VCaP (cell line): ENCODE results near the gene EDARADD.

Source experiments
- H3K27ac ChIP-seq: fragments of 450-650 bp; 2 replicates; pipeline ENCODE4 v1.5.1; 2017
- TF ChIP-seq, protein P1 (sequence below): fragments of 450-650 bp; conservative IDR thresholded peaks from 2 replicates; pipeline ENCODE4 v1.5.1; 2017; ENCODE audit warnings: mild to moderate bottlenecking, moderate library complexity

EDARADD gene

DNA sequence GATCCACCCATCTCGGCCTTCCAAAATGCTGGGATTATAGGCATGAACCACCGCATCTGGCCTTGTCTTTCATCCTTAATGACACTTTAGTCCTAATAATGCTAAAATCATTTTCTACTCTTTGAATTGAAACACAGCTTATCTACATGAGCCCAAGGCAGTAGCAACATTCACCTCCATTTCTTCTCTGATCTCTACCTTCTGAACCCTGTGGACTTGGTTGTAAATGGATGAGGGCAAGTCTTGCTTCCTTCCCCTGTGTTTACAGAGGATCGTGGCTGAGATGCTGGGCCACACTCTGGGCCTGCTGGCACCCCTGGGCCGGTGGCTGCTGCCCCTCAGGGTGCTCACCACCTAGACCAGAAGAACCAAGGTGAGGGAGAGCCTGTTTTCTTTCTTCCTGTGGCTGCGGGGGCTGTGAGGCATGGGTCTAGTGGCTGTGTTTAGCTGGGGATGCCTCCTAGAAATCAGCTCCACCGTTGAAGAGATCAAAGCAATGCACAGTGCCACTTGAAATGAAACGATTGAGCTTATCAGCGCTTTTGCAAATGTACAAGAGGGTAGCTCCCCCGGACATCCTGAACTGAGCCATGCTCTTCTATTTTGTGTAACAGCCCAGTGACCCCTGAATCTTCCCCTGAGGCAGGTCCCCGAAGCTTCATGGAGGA lies 97.5 kb downstream of the EDARADD start:
- no peak overlapping the region for H3K27ac ChIP-seq
- TF ChIP-seq, protein P1, sequence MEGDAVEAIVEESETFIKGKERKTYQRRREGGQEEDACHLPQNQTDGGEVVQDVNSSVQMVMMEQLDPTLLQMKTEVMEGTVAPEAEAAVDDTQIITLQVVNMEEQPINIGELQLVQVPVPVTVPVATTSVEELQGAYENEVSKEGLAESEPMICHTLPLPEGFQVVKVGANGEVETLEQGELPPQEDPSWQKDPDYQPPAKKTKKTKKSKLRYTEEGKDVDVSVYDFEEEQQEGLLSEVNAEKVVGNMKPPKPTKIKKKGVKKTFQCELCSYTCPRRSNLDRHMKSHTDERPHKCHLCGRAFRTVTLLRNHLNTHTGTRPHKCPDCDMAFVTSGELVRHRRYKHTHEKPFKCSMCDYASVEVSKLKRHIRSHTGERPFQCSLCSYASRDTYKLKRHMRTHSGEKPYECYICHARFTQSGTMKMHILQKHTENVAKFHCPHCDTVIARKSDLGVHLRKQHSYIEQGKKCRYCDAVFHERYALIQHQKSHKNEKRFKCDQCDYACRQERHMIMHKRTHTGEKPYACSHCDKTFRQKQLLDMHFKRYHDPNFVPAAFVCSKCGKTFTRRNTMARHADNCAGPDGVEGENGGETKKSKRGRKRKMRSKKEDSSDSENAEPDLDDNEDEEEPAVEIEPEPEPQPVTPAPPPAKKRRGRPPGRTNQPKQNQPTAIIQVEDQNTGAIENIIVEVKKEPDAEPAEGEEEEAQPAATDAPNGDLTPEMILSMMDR: no peak

GRCh38 chr1:236492378-236492777 lies 98.3 kb downstream of the EDARADD start:
- H3K27ac ChIP-seq: no peak overlapping the region
- TF ChIP-seq, protein P1: no peak

GRCh38 chr1:236494082-236494481 lies 100.0 kb downstream of the EDARADD start:
- TF ChIP-seq, protein P1: no peak
- H3K27ac ChIP-seq: no peak overlapping the region

DNA sequence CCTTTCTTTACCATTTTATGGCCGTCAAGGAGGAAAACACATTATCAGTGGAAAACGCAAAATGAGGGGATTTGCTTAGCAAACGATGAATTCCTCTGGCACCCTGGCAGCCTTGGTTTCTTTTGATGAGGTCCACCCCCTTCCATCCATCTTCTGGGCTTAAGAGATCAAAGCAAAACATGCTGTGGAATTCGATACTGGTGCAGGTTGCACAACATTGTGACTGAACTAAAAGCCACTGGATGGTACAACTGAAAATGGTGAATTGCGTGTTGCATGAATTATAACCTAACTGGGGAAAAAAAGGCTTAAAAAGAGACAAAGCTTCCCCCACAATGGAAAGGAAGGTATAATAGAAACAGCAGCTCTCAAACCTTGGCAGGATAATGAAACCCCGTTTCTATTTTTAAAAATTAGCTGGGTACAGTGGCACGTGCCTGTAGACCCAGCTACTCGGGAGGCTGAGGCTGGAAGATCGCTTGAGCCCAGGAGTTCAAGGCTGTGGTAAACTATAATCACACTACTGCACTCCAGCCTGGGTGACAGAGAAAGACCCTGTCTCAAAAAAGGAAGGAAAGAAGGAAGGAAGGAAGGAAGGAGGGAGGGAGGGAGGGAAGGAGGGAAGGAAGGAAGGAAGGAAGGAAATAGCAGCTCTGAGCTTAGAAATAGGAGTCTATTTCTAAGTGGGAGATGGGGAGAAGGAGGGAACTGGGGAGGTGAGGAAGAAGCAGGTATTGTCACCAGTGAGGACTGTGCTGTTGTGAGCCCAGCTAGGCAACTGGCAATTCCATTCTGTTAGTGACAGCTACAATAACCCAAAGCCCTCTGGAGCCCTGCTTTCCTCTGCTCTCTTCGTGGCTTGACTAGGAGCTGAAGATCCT lies 100.7 kb downstream of the EDARADD start:
- TF ChIP-seq, protein P1: no peak
- H3K27ac ChIP-seq: no peak overlapping the region

- TF ChIP-seq, protein P1: no peak
- no peak overlapping the region for H3K27ac ChIP-seq
Observed at GRCh38 chr1:236495467-236496112, 101.5 kb downstream of the EDARADD start.

DNA sequence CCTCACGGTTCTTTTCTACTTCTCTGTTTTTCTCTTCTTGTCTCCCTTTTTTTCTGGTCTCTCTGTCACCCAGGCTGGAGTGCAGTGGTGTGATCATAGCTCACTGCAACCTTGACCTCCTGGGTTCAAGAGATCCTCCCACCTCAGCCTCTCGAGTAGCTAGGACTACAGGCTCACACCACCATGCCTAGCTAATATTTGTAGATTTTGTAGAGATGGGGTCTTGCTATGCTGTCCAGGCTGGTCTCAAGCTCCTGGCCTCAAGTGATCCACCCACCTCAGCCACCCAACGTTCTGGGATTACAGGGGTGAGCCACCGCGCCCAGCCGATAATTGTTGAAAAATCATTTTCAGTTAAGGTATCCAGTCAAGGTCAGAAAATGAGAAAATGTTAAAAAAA lies 103.8 kb downstream of the EDARADD start:
- peak overlapping the region; percentile 83 for H3K27ac ChIP-seq
- TF ChIP-seq, protein P1: no peak

GRCh38 chr1:236501093-236501492 lies 107.0 kb downstream of the EDARADD start:
- H3K27ac ChIP-seq: no peak overlapping the region; the same call in 1 of the 2 replicates
- TF ChIP-seq, protein P1: no peak
